NCI-H1092 treated with DMSO at 0.1 percent for 48 hours (cell line): ENCODE measurements around the gene LARGE1.

Experiments used
- DNase-seq: peaks from one replicate; lab custom pipeline; 2025; lab: John Stamatoyannopoulos, UW

Gene LARGE1

DNA sequence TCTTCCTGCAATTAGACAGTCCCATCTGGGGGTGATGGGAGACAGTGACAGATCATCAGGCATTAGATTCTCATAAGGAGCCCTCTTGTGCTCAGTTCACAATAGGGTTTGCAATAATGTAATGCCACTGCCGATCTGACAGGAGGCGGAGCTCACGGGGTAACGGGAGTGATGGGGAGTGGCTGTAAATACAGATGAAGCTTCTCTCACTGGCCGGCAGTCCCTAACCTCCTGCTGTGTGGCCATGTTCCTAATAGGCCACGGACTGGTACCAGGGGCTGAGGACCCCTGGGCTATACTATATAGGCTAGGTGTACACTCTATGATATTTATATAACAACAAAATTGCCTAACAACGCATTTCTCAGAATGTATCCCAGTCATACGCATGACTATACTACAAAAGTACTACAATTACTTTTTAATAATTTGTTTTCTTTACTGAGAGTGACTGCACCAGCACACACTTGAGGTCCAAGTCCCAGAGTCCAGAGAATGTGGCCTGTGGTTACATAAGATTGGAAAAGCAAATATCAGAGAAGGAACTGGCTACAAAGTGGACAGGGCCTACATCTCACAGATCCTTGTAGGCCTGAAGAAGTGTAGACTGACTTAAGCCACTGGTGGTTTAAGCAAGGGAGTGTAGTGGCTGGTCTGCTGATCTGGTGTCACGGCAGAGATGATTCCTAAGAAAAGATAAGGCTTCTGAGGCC, 200.0 kb downstream of the LARGE1 start:
- no peak for DNase-seq

DNA sequence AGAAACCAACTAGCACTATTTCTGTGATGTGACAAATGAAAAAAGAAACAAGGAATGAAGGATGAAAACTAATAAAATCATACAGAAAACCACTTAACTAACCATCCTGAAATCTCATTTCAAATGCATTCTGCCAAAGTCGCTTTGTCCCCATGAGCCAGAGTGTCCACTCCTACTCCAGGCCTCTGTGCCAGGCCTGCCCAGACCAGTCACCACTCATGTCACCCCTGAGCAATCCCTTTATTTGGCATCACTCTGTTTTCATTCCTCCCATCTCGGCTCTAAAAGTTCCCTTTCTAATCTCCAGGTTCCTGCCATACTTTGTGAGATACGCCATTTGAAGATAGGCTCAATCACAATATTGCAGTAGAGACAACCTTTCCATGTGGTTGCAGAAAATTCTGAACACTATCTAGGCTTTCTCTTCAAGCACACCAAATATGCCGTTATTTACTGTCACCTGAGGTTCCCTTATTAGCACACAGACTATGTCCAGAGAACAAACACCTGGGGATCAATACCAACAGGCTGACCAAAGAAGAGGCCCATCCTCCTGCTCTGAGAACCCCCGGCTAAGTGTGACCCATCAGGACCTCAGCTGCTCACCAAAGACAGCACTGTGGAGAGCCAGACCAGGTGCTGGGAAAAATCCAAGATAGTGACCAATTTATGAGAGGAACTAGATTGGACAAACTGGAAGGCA, 202.4 kb downstream of the LARGE1 start:
- DNase-seq, result no peak

DNA sequence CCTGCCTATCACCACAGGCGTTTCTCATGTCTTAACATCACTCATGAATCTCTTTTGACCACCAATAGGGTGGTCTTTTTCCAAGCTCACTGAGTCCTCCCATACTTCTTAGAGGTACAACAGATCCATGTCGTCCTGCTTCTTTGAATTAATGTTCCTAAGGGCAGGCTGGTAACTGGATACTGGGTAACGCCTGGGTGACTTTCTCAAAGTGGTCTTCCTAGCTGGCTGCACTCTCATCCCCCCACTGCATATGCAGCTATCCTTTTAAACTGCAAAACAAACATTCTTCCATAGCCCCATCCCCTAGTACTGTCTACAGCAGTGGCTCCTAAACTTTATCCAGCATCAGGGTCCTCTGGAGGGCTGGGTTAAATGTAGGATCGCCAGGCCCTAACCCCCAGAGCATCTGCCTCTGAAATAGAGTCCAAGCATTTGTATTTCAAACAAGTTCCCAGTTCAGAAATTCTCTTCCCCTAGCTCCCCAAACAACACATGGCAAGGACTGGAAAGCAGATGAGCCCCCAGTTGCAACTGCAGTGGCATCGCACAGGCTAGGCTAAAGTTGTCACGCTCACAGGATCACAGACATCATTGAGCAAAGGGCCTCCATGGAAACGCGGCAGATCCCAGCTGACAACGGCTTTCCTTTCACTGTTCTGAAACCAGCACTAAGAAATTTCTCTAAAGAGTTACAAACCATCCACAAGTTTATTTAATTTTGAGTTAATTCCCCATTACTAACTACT, 204.9 kb downstream of the LARGE1 start:
- DNase-seq, result no peak

DNA sequence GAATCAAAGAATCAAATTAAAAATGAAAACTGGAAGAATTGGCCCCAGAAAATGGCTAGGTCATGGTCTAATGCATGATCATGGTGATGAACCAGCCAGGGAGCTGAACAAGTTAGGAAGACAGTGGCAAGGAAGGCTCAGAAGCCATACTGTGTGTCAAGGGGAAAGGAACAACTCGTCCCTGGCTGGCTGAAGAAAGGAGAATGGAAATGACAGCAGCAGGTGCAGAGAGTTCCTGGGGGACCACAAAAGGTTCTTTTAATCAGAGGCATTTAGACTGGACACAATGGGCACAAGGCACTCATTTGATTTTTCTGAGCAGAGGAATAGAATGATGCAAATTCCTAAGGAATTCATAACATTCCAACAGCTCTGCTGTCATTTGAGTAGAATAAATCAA, 209.9 kb downstream of the LARGE1 start:
- DNase-seq, result no peak

DNA sequence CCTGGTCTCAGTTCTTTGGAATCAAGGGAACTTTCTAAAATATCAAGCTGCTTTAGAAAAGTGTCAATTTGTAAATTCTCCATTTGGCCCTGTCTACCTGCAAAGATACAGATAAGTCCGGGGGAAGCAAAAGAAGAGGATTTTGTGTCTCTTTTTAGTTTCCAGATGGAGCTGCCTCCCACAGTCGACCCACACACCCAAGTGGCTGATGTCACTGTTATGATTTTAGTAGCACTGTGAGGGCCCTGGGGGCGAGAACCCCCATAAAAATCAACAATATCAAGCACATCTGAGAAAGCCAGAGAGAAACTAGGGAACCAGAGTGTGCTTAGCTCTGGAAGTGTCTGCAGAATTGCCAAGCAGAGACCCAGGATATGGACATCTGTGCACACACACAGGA, 212.7 kb downstream of the LARGE1 start:
- no peak for DNase-seq

DNA sequence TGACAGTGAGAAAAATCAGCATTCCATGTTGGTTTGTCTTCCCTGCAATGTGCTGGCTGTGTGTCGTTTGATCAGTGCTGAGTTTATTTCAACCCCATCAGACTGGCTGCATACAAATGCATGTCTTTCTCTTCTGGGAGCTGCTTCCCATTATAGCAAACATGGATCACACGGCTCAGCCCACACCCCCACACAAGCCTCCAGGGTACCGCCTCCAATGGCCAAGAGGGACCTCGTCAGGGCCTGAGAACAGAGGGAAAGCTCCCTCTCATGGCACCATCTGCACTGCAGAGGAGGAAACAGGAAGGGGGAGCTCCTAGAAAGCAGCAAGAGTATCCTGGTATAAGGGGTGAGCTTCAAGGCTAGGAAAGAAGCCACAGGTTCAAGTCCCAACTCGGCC, 214.2 kb downstream of the LARGE1 start:
- DNase-seq, result no peak

DNA sequence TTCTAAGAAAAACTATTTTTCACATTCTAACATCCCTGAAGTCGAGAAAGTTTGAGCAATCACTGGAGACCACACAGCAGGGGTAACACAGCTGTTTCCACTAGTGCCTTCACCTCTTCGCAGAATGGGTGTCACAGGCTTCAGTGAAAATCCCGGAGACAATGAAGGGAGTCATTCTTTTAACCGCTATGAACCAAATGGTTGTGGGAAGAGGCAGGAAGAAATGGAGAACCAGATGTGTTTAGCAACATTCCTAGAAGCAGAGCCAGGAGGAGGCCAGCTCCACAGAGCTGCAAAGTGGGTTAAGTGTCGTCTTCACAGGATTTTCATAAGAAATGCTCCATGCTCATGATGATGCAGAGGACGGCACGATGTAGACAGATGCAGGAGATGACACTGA, 221.1 kb downstream of the LARGE1 start:
- DNase-seq, result no peak

DNA sequence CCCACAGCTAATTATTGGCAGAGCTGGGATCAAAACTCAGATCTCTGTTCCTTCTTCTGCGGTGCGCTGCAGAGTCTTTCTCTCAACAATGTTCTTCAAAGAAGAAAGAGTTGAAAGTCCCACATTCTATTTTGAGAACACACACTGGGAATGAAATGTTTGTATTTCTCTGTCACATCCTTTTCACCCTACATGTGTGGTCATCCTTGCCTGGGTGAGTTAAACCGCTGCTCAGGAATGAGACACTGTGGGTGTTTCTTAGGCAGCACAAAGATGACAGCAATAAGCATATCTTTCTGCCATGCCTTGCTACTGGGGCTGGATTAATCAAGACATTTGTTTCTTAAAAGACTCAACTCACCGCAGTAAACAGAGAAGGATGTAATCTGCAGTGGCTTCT, 222.6 kb downstream of the LARGE1 start:
- no peak for DNase-seq

DNA sequence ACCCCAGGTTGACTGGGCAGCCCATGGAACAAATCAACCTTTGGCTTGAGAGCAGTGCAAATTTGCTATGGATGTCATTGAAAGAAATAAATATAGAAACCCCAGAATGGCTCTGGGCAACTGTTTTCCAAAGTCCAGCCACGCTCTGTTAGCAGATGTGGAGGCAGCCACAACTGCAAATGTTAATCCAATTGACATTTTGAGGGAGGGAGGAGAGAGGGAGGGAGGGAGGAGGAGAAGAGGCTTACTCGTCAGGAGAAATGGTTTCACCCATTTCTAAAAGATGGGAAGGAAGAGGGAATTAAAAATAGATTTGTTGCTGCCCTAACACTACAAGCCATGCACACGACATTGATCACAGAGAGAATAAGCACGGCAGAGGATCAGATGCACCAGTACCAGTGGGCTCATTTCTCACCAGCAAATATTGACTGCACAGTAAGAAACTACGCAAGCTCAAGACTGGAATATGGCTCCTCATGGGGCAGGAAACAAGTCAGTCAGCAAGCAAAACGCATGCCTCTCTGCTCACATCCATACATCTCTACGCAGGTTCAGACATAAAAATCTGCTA, 229.1 kb downstream of the LARGE1 start:
- no peak for DNase-seq

DNA sequence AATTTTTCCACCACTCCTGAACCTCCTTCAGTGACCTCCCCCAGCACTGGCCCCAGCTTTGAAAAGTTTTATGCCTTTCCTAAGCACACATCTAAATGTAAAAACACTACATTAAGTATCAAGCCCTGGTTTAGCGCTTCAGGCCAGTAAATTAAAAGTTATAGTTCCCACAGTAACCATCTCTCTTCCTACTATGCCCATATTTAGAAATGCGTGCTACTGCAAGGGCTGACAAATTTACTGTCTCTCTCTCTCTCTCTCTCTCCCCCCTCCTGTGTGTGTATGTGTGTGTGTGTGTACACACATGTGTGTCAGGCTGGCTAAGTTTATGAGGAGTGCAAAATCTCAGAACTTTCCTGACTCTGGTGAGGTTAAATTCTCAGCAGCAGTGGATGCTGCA, 231.4 kb downstream of the LARGE1 start:
- DNase-seq, result no peak

DNA sequence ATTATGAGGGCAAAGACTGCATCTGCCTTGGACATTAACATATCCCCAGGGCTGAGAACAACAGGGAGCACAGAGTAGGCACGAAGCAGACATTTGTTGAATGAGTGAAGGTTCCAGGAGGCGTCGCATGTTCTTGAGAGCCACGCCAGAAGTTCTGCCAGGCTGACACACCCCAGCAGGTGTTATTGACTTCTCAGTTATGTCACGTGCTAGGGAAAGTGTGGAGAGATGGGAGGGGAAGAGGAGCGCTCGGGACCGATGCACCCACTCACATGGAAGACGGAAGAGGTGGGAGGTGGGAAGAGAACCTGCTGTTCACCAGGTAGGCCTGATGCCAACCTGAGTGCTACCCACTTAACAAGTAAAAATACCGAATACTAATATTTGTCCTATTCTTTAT, 232.8 kb downstream of the LARGE1 start:
- no peak for DNase-seq

DNA sequence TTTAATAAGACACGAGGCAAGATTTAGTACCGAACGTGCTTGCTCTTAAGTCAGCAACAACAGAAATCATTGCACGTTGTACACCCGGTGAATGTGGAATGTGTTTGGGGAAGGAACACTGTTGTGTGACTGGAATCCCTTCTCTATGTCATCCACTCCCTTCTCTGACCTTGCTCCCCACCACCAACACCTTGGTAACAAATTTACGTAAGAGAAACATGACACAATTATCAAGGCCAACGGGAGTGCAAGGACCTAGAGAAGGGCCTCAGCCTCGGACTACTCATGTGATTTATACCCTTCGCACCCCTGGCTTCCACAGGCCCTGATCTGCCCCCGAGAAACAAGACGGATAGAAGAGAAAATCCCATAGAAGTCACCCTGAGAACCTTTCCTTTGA, 236.2 kb downstream of the LARGE1 start:
- DNase-seq, result no peak

DNA sequence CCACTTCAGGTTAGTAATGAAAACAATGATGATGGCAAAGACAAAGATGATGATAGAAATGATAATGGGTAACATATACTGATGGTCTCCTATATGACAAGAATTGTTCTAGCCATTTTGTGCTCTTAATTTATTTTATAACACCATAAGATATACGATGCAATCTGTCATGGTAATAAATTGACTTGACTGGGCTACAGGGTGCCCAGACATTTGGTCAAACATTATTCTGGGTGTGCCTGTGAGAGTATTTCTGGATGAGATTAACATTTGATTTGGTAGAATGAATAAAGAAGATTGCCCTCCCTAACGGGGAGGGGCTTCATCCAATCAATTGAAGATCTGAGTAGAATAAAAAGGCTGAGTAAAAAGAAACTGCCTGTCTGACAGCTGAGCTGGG, 237.3 kb downstream of the LARGE1 start:
- no peak for DNase-seq

DNA sequence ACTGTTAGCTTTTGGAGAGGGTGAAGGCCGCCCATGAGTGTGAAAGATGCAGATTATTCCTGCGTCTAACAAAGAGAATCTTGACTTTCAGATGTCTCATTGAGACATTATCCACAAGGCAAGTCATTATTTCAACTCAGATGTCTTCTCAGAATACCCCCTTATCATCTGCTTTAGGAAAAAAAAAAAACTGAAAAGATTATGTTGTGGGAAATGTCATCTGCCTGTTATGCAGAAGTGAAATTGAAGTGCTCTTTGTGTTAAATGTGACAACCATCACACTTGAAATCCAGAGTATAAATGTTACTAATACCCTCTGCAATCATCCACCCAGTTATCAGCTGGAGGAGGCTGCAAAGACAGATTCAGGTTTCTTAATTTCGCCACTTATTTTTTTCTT, 239.6 kb downstream of the LARGE1 start:
- no peak for DNase-seq

DNA sequence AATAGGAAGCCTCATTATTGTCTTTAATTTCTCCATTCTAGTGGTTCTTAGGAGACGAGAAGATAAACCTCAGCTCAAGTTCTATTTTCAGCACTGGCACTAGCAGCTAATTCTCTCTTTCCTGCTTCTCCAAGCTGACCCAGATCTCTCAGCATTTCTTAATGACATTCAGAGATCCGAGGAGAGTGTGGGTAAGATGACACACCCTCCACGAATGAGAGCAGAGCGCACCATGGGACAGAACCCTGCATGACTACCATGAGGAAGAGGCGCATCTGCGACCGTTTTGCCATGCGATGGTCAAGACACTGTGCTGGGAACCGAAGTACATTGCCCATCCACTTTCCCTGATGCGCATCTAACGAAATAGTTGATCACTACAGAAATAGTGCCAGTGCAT, 241.8 kb downstream of the LARGE1 start:
- no peak for DNase-seq

DNA sequence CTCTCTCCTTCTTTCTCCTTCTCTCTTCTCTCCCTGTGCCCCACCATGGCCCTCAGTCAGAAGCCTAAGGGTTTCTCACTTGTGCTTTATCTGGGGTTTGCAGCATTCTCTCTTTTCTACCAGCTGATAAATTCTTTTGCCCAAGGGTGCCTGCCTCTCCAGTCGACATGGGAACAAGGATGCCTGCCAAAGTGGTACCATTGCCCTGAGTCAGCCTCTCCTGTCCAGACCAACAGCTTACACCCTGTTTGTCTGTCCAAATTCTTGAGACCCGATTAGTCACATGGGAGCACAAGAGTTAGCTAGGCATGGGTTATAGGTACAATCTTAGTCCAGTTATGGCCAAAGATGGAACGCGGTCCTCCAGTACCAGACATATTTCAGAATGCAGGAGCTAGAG, 242.7 kb downstream of the LARGE1 start:
- no peak for DNase-seq

DNA sequence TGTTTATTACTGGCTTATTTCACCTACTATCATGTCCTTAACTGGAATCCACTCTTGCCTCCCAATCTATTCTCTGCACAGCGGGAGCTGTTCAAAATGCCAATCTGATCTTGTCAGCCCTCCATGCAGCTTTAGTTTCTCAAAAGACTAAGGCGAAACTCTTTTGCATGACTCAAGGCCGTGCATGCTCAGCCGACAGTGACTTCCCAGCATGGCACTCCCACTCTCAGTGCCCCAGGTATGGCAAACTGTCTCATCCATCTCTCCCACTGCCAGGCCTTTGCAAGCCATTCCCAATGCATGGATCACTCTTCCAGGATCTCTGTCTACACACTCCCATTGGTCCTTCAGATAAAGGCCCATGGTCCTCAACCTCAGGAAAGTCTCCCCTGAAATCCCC, 245.9 kb downstream of the LARGE1 start:
- no peak for DNase-seq

DNA sequence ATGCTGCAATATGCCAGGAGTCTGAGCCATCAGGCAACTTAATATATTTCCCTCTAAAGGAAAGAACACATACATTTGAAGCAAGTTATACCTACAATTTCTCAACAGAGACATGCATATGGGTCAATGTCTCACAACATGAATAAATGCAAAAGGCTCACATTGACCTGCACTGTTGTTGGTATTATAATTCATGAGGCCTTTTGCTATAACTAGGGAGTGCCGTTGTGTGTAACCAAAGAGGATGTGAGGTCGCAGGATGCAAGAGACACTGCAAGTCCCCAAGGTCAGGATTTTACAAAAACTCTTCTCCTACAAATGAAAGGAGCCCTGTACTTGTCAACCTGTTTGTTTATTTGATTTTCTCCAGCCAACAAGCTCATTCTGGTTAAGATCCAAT, 250.5 kb downstream of the LARGE1 start:
- DNase-seq, result no peak

DNA sequence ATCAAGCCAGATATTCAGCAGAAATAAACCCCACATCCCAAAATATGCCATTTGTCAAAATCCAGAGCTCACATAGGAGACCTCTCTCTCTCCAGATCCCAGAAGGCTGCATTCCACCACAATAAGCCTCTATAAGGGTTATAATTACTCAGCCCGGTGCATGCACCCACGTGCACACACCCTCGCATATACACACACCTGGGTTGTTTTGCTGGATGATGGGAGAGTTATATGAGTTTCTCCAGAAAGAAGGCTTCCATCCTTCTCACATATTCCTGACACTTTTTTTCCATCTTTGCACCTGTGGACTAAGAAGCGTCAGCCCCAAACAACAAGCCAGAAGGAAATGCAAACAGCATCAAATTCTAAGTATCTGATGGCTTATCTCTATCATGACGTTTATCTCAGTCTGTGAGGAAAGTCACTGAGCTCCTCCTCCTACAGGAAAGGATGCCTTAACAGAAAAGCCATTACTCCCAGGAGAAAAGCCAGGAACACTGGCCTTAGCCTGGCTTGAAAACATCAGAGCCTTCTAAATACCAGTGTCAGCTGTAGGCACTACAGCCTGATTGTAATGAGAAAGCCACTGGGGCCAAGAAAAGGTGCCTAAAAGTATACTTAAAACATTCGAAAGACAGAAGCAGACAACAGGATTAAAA, 253.2 kb downstream of the LARGE1 start:
- DNase-seq, result no peak

DNA sequence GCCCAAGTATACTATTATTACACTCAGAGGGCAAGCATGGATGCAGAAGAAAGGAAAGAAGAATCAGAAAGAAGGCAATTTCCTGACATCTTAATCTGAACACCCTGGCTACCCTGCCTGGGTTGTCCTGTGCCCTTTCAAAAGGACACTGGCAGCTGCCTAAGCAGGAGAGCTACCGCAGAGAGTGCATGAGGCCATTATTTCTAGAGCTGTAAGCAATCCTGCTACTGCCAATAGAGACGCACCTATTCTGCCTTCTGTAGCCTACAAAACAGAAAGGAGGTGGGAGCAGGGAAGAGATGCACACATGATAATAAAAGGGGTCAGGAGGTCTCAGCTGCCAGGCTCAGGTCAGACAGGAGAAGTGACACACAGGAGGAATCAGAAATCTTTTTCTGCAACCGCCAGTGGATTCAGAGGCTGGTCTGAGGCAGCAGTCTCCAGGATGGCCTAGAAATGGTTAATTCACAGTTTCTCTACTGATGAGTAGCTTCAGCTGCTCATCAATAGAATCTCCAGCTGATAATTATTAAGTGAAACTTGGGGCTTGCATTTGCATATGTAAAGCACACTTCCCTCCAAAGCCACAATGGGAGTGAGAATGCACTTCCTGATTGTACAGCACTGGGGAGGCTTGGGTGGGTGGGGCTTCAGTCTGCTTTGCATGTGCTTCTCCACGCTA, 253.9 kb downstream of the LARGE1 start:
- no peak for DNase-seq

DNA sequence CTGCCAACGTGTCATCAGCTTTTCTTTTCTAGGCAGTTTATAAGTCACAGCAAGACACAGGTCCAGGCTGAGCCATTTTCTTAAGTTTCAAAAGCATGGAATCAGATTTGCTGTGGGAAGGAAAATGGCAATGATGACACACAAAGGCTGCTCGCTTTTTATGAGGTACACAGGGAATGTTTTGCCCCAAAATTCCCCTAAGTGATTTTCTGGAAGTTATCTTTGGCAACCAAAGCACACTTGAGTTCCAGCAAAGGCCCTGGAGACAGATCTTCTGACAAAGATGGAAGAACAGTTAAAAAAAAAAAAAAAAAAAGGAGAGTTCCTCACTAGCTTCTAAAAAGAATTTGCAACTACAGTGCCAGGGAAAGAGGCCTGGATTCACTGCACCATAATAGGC, 260.8 kb downstream of the LARGE1 start:
- DNase-seq, result no peak

DNA sequence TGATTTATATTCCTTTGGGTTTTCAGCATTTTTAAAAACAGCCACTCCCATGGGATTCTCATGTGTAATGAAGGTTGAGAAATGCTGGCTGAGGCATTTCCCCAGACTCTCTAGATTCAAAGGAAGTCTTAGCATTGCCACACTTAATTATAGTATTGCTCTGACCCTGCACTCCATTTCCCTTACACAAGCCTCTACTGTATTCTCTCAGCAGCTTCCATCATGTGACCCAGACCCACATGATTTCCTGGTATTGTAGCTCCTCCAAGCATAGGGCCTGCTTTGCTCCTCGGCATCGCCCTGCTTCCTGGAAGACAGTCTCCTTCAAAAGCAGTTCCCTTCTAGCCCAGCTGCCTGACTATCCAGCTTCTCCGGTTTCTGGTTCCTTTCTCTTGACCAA, 261.5 kb downstream of the LARGE1 start:
- DNase-seq, result no peak
